WTC11 (cell line): ENCODE results near the gene SP7. TPM values are rescaled to one million over a fixed set of nuclear protein-coding genes. Genes with fewer than 3 reads are reported as not detected.

ENCODE experiments used
- ATAC-seq: fragments of 200-7000 bp; cut with Tn5 transposase; 2 replicates; pipeline ENCODE4 v1.10.0; 2021; ENCODE audit warnings: mild to moderate bottlenecking, moderate library complexity
- CTCF ChIA-PET: fragments of 300-600 bp; sonication (Branson Sonifier 250); formaldehyde crosslinking; loops from one replicate; lab custom pipeline; 2021; ENCODE audit warnings: antibody characterized with exemption; lab: Charles Lee
- POLR2A ChIA-PET: fragments of 350-600 bp; sonication (Branson Sonifier 250); formaldehyde crosslinking; loops from one replicate; lab custom pipeline; 2021; ENCODE audit warnings: antibody characterized with exemption; lab: Charles Lee
- DNase-seq: peaks from one replicate; pipeline ENCODE4 v3.0.0; 2021; ENCODE audit warnings: low spot score
- H3K27ac Mint-ChIP-seq: 2 replicates; pipeline ENCODE4 v1.8.0; 2021; ENCODE audit warnings: mixed read lengths
- H3K27me3 Mint-ChIP-seq: 2 replicates; pipeline ENCODE4 v1.8.0; 2021; ENCODE audit warnings: low read depth, mild to moderate bottlenecking, moderate library complexity, mixed read lengths
- H3K36me3 Mint-ChIP-seq: 2 replicates; pipeline ENCODE4 v1.8.0; 2021; ENCODE audit warnings: mixed read lengths
- H3K4me1 Mint-ChIP-seq: 2 replicates; pipeline ENCODE4 v1.8.0; 2022; ENCODE audit warnings: mixed read lengths
- H3K4me3 Mint-ChIP-seq: 2 replicates; pipeline ENCODE4 v1.8.0; 2021; ENCODE audit warnings: mild to moderate bottlenecking, moderate library complexity, mixed read lengths
- H3K9me3 Mint-ChIP-seq: 2 replicates; pipeline ENCODE4 v1.8.0; 2021; ENCODE audit warnings: mixed read lengths
- AR ChIP-seq: fragments of 250-450 bp; sonication (Bioruptor Pico); IDR thresholded peaks from 2 replicates; pipeline ENCODE4 v1.9.0; 2021; ENCODE audit warnings: mild to moderate bottlenecking
- ATF6 ChIP-seq: sonication (generic); formaldehyde crosslinking; IDR thresholded peaks from 2 replicates; pipeline ENCODE4 v1.8.1; 2023; ENCODE audit warnings: mild to moderate bottlenecking, missing genetic modification reagents
- CDX4 ChIP-seq: fragments of 250-450 bp; sonication (Bioruptor Pico); IDR thresholded peaks from 2 replicates; pipeline ENCODE4 v1.9.0; 2021; ENCODE audit warnings: moderate library complexity, mild to moderate bottlenecking, inconsistent platforms, borderline replicate concordance
- CREB1 ChIP-seq: sonication (generic); formaldehyde crosslinking; IDR thresholded peaks from 2 replicates; pipeline ENCODE4 v1.8.0; 2023; ENCODE audit warnings: mild to moderate bottlenecking, missing genetic modification reagents
- E2F4 ChIP-seq: sonication (generic); formaldehyde crosslinking; IDR thresholded peaks from 2 replicates; pipeline ENCODE4 v1.8.1; 2022; ENCODE audit warnings: low read depth, mild to moderate bottlenecking, moderate library complexity, missing genetic modification reagents, borderline replicate concordance
- ERG ChIP-seq: fragments of 250-450 bp; sonication (Bioruptor Pico); IDR thresholded peaks from 2 replicates; pipeline ENCODE4 v1.8.0; 2021; ENCODE audit warnings: mild to moderate bottlenecking
- FOXJ3 ChIP-seq: sonication (generic); formaldehyde crosslinking; IDR thresholded peaks from 2 replicates; pipeline ENCODE4 v1.9.0; 2021; ENCODE audit warnings: missing genetic modification reagents, mild to moderate bottlenecking, borderline replicate concordance
- GRHL2 ChIP-seq: fragments of 250-450 bp; sonication (Bioruptor Pico); IDR thresholded peaks from 2 replicates; pipeline ENCODE4 v1.8.0; 2022; ENCODE audit warnings: mild to moderate bottlenecking, moderate library complexity; ENCODE audit not compliant: insufficient replicate concordance, severe bottlenecking
- JUN ChIP-seq: sonication (generic); formaldehyde crosslinking; IDR thresholded peaks from 2 replicates; pipeline ENCODE4 v1.8.0; 2023; ENCODE audit warnings: mild to moderate bottlenecking, missing genetic modification reagents
- NFYB ChIP-seq: sonication (generic); formaldehyde crosslinking; conservative IDR thresholded peaks from 2 replicates; pipeline ENCODE4 v1.8.0; 2022; ENCODE audit warnings: low read depth, missing genetic modification reagents
- SMAD3 ChIP-seq: sonication (generic); formaldehyde crosslinking; IDR thresholded peaks from 2 replicates; pipeline ENCODE4 v1.8.0; 2022; ENCODE audit warnings: missing genetic modification reagents, mild to moderate bottlenecking, borderline replicate concordance
- USF2 ChIP-seq: sonication (generic); formaldehyde crosslinking; IDR thresholded peaks from 2 replicates; pipeline ENCODE4 v1.8.1; 2023; ENCODE audit warnings: mild to moderate bottlenecking, missing genetic modification reagents, moderate library complexity
- ZNF281 ChIP-seq: sonication (generic); formaldehyde crosslinking; IDR thresholded peaks from 2 replicates; pipeline ENCODE4 v1.8.0; 2023; ENCODE audit warnings: mild to moderate bottlenecking, missing genetic modification reagents
- ZNF396 ChIP-seq: fragments of 250-450 bp; sonication (Bioruptor Pico); IDR thresholded peaks from 2 replicates; pipeline ENCODE4 v1.8.0; 2021; ENCODE audit warnings: mild to moderate bottlenecking, moderate library complexity, borderline replicate concordance
- ZSCAN18 ChIP-seq: fragments of 250-450 bp; sonication (Bioruptor Pico); IDR thresholded peaks from 2 replicates; pipeline ENCODE4 v2.1.2; 2022; ENCODE audit warnings: mild to moderate bottlenecking, moderate library complexity
- total RNA-seq: library from RNA; stranded (reverse); gene quantifications from 3 replicates; pipeline ENCODE4 v1.2.3, GENCODE V29; 2021

SP7 gene
- total RNA-seq, 1 experiment from 2014 or later = 0.09 TPM

- Mint-ChIP-seq H3K36me3 (peaks cover 43% of the 10 kb centered on the region), H3K27me3 (no peaks in the 10 kb centered on the region)
- ATAC-seq = no peak
- POLR2A ChIA-PET = no interaction called here
- TF ChIP-seq CREB1 (CRISPR knock-in tag) (no peak), CDX4 (no peak), ZNF281 (no peak), E2F4 (CRISPR knock-in tag) (no peak), ZNF396 (no peak), AR (CRISPR knock-in tag) (no peak)
- TF ChIP-seq, all 79 proteins: peak for 0
- Mint-ChIP-seq H3K4me3 (no peak overlapping the region), H3K9me3 (no peaks in the 10 kb centered on the region), H3K4me1 (peaks cover 10% of the 10 kb centered on the region), H3K27ac (no peak overlapping the region)
- DNase-seq = no peak
- CTCF ChIA-PET = interaction anchor here (0.6 to 15.2 kb wide), 3 partner anchors 29 to 79 kb away, joined by 3 to 161 read pairs (median 3); partner anchors contain the start of gene AAAS
Measured at GRCh38 chr12:53292426-53292825, 43.7 kb downstream of the SP7 start.

- Mint-ChIP-seq H3K27me3 (no peaks in the 10 kb centered on the region), H3K27ac (no peak overlapping the region), H3K36me3 (peaks cover 45% of the 10 kb centered on the region), H3K4me3 (no peak overlapping the region), H3K4me1 (peaks cover 3% of the 10 kb centered on the region)
- POLR2A ChIA-PET = no interaction called here
- no peak for ATAC-seq
- TF ChIP-seq GRHL2 (CRISPR knock-in tag) = no peak
- no peak for TF ChIP-seq ATF6
- no peak for TF ChIP-seq NFYB (CRISPR knock-in tag)
- no peak for TF ChIP-seq JUN
- TF ChIP-seq SMAD3 (CRISPR knock-in tag) = no peak
- TF ChIP-seq USF2 (CRISPR knock-in tag) = no peak
- TF ChIP-seq FOXJ3 = no peak
- TF ChIP-seq ERG (CRISPR knock-in tag) = no peak
- no peak for TF ChIP-seq ZSCAN18 (CRISPR knock-in tag)
- TF ChIP-seq, all 79 proteins: peak for 0
- CTCF ChIA-PET = interaction anchor here (1.5 to 15.2 kb wide), 4 partner anchors 22 to 93 kb away, joined by 3 to 161 read pairs (median 6); partner anchors contain the start of gene ESPL1
- no peaks in the 10 kb centered on the region for H3K9me3 Mint-ChIP-seq
- no peak for DNase-seq
Measured at GRCh38 chr12:53290661-53291060, 45.5 kb downstream of the SP7 start.
